Right lobe of liver (tissue), 6 donors: ENCODE data around the gene D2HGDH. TPM values are rescaled to one million over a fixed set of nuclear protein-coding genes. Genes with fewer than 3 reads are reported as not detected.

Source experiments
- ATAC-seq, 4 donors: fragments of 200-7000 bp; cut with Tn5 transposase; one replicate each; pipeline ENCODE4 v1.9.1; 2020; ENCODE audit warnings: mild to moderate bottlenecking in 4 of 4, moderate library complexity in 4 of 4
- DNase-seq, 3 donors: peaks; one replicate each; pipeline ENCODE4 v3.0.0-alpha.2; 2020
- H3K27ac ChIP-seq, 3 donors: fragments of 200-600 bp; one replicate each; pipeline ENCODE4 v1.8.0; 2022
- H3K27me3 ChIP-seq, 2 donors: fragments of 200-600 bp; one replicate each; pipeline ENCODE4 v1.8.0; 2022
- H3K36me3 ChIP-seq, 4 donors: fragments of 200-600 bp; sonication (generic) in 1 of 4; one replicate each; pipeline versions ENCODE4 v1.5.1 to v1.8.0; 2017 to 2022; ENCODE audit warnings: control low read depth in 1 of 4
- H3K4me1 ChIP-seq, 4 donors: fragments of 200-600 bp; sonication (generic) in 1 of 4; one replicate each; pipeline versions ENCODE4 v1.5.1 to v1.8.0; 2017 to 2022; ENCODE audit warnings: control low read depth in 1 of 4
- H3K4me3 ChIP-seq, 3 donors: fragments of 200-600 bp; one replicate each; pipeline ENCODE4 v1.8.0; 2022
- H3K9me3 ChIP-seq, 4 donors: fragments of 200-600 bp; sonication (generic) in 1 of 4; one replicate each; pipeline versions ENCODE4 v1.5.1 to v1.8.0; 2017 to 2022; ENCODE audit warnings: control low read depth in 1 of 4
- CTCF ChIP-seq, 4 donors: fragments of 200-600 bp in 3 of 4; fragments of 450-650 bp in 1 of 4; IDR thresholded peaks; one replicate each; pipeline versions ENCODE4 v1.5.1 to v1.8.0; 2016 to 2022; ENCODE audit warnings: antibody characterized with exemption in 4 of 4, mild to moderate bottlenecking in 2 of 4
- POLR2A ChIP-seq: fragments of 450-650 bp; IDR thresholded peaks from one replicate; pipeline ENCODE4 v1.6.1; 2017; ENCODE audit warnings: antibody characterized with exemption, mild to moderate bottlenecking
- WGBS: methylation state at CpG from one replicate; pipeline ENCODE4 v1.1.6; 2018; ENCODE audit warnings: low coverage, low lambda C conversion rate; ENCODE audit not compliant: insufficient coverage; ENCODE audit errors: missing lambda C conversion rate; 5-methylcytosine and 5-hydroxymethylcytosine counted together
- intact Hi-C, 2 donors: fragments of 100-400 bp; cut with DNase I; formaldehyde crosslinking; loops; one replicate each; pipeline versions ENCODE4 v1.11.2 to v1.14.1; 2022
- total RNA-seq, 6 experiments: library from RNA; depleted of rRNA in 2 of 6; stranded (reverse); fragments of >200 nt in 2 of 6; fragmentation: NEBNext Ultra II Directional in 3 of 6; extraction: Animal tissue kit (Norgen Biotek cat#: 25700) in 3 of 6; gene quantifications; one replicate each; pipeline versions ENCODE4 v1.1.0 to v1.2.4, GENCODE V29; 2016 to 2023
- donor health status: DM: no; HTN: yes; CAD: no.
- donor health status: DM: no; HTN: no; CAD: no.
- donor health status: DM: no; HTN: no; CAD: no.
- donor health status: DM: no; HTN: yes; CAD: no.
- donor health status: DM: no; HTN: yes; CAD: no.

Gene D2HGDH
- total RNA-seq, 6 experiments from 2014 or later, result 18.9 to 38.6 (median 25.9) TPM

GRCh38 chr2:241708879-241709278, 25.6 kb upstream of the D2HGDH start:
- Histone ChIP-seq H3K4me1 (no peaks in the 10 kb centered on the region), H3K27ac (no peak overlapping the region), H3K27me3 (no peaks in the 10 kb centered on the region), H3K9me3 (no peaks in the 10 kb centered on the region), H3K36me3 (peaks cover 5 to 81% (median 29%) of the 10 kb centered on the region in 4 donors), H3K4me3 (no peak overlapping the region)
- TF ChIP-seq POLR2A, result no peak
- TF ChIP-seq CTCF (IDR thresholded peaks at IDR 0.05), result no peak
- 95% methylated on average over 3 of the region's 10 CpGs for WGBS
- intact Hi-C loops, result no loop called here
- ATAC-seq, result no peak
- DNase-seq, result no peak

DNA sequence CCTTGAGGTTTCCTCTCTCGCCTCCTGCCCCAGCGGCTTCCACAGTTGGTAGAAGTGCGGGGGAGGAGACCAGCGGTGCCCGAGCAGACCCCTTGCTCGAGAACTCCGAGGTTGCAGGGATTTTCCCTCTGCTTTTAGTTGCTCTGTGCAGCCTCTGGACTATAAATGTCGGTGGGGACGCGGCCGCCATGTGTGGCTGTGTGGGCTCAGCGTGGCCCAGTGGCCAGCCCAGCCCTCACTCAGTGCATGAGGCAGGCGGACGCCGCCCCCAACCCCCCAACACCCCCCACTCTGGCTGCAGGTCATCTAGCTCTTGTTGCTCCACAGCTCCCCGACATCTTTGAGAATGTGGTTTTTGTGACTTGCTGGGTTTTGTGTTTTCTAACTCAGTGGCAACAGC, 15.3 kb upstream of the D2HGDH start:
- peaks cover 0 to 42% (median 7%) of the 10 kb centered on the region in 4 donors for H3K36me3 ChIP-seq
- H3K9me3 ChIP-seq, result peaks cover 0 to 3% (median 0%) of the 10 kb centered on the region in 4 donors
- 98% methylated on average over 8 of the region's 16 CpGs for WGBS
- no peak overlapping the region for H3K4me3 ChIP-seq
- no peaks in the 10 kb centered on the region for H3K4me1 ChIP-seq
- ATAC-seq, result no peak
- H3K27me3 ChIP-seq, result no peaks in the 10 kb centered on the region
- intact Hi-C loops, result no loop called here
- no peak overlapping the region for H3K27ac ChIP-seq
- TF ChIP-seq POLR2A (no peak), CTCF (IDR thresholded peaks at IDR 0.05) (no peak)
- DNase-seq, result no peak

DNA sequence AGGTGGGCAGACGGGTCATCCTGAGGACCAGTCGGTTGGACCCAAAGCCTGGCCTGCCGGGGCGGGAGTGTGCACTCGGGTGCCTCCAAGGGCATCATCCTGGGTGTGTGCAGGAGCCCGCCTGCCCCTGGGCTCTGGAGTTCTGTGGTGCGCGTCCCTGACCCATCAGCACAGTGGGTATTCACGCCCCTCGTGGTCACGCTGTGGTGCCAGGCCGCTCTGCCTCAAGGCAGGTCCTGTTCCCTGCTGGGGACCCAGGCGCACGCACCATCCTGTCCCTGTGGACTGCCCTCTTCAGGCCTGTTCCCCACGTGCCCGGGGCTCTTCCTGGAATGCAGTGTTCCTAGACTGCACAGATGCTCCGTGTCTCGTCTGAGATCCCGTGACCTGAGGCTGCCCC, 14.3 kb upstream of the D2HGDH start:
- H3K36me3 ChIP-seq, result peaks cover 0 to 34% (median 5%) of the 10 kb centered on the region in 4 donors
- H3K4me3 ChIP-seq, result no peak overlapping the region
- TF ChIP-seq CTCF (IDR thresholded peaks at IDR 0.05) (no peak), POLR2A (no peak)
- H3K9me3 ChIP-seq, result peaks cover 0 to 3% (median 0%) of the 10 kb centered on the region in 4 donors
- ATAC-seq, result peak in 1 of 4 donors; percentile 7
- no peaks in the 10 kb centered on the region for H3K27me3 ChIP-seq
- DNase-seq, result no peak
- H3K27ac ChIP-seq, result no peak overlapping the region
- no CpG with 5 or more reads among the region's 19 CpGs for WGBS
- H3K4me1 ChIP-seq, result no peaks in the 10 kb centered on the region
- intact Hi-C loops, result loop anchor here in 1 of 2 donors (10.0 kb wide), 1 partner anchor 145 kb away; the partner anchor contains the start of gene RTP5

DNA sequence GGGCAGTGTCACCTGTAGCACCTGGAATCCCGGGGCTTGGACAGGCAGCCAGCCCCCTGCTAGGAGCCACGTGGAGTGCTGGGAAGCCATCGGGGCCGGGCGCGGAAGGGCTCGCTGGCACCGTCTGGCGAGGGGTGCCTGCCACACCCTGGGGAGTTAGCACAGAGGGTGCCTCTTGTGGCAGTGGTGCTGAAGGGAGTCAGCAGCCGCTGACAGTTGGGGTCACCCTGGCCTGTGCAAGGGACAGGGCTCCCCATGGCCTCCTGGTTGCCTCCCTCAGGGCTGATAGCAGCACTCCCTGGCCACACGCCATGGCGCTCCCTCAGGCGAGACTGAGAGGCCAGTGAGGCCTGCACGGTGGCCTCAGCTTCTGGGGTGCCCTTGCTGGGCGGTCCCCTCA, 13.9 kb upstream of the D2HGDH start:
- peaks cover 0 to 3% (median 0%) of the 10 kb centered on the region in 4 donors for H3K9me3 ChIP-seq
- no peaks in the 10 kb centered on the region for H3K27me3 ChIP-seq
- TF ChIP-seq POLR2A (no peak), CTCF (IDR thresholded peaks at IDR 0.05) (no peak)
- ATAC-seq (peak in 1 of 4 donors; percentile 4), DNase-seq (no peak)
- peaks cover 0 to 34% (median 5%) of the 10 kb centered on the region in 4 donors for H3K36me3 ChIP-seq
- WGBS, result 92% methylated on average over 5 of the region's 15 CpGs
- H3K4me3 ChIP-seq, result no peak overlapping the region
- intact Hi-C loops, result loop anchor here in 1 of 2 donors (10.0 kb wide), 1 partner anchor 144 kb away; the partner anchor contains the start of gene RTP5
- no peak overlapping the region for H3K27ac ChIP-seq
- H3K4me1 ChIP-seq, result no peaks in the 10 kb centered on the region
